HG02763 (cell line): ENCODE measurements around the gene RARRES2.
"Not testable (repeated sequence)": the region's sequence is repeated elsewhere in the genome, so short reads cannot be mapped to it uniquely, and the experiment has no call there.

Experiments
- ATAC-seq: cut with Tn5 transposase; IDR thresholded peaks from one replicate; pipeline ENCODE4 v1.9.1; 2021; ENCODE audit warnings: mild to moderate bottlenecking, moderate library complexity; ENCODE audit not compliant: unreplicated experiment

RARRES2 gene

DNA sequence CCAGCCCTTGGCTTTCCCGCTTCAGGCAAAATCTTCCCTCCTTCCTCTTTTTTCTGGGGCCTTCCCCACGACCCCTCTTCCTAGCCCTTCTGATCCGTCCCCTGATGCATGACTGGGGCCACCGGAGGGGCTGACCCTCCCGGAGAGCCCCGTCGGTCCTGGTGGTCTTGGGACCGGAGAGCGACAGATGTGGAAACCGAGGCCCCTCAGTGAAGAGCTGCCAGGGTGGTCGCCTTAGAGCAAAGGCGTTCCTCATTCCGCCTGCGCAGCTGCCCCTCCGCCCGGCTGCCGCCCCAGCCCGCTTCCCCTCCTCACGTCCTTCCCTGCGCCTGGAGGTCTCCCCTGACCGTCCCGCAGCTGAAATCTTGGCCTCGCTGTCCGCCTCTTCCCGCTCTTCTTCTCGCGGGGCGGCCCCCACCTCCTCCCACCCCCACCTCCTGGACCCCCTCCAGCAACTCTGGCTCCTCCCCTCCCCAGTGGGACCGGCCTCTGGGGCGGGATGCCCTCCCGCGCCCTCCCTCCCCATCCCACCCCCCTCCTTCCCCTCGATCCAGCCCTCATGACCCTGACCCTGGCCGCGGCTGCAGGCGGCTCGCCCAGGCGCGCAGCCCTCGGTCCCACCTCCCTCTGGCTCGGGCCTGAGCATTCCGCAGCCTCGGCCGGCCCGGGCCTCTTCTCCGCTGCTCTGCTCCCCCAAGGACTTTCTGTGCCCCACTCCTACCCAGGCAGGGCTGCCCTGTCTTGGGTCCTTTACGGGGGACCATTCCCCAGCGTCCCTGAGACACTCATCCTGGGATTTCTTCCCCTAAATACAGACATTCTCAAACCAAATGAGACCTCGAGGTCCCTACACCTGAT lies at the start of gene RARRES2:
Gene RARRES2 (minus strand): TSS at position 367 of the 858 bp plus-strand sequence. CDS start 1,020 bp downstream, outside the sequence.
- ATAC-seq = no peak

DNA sequence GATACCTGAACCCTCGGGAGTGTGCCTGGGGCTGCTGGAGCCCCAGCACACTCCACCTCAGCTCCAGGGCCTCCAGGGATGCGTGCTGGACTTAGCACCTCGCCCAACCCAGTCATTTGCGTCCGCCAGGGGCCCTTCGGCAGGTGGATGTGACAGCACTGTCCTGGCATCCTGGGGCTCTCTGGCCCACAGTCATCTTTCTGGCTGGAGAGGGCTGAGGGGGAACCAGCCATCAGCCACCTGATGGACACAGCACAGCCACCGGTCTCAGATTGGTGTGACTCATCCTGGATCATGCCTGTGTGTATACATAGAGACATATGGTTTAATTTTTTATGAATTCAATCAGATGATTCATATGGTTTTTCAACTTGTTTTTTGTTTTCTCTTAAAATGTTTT lies 48.8 kb upstream of the RARRES2 start:
- no peak for ATAC-seq

DNA sequence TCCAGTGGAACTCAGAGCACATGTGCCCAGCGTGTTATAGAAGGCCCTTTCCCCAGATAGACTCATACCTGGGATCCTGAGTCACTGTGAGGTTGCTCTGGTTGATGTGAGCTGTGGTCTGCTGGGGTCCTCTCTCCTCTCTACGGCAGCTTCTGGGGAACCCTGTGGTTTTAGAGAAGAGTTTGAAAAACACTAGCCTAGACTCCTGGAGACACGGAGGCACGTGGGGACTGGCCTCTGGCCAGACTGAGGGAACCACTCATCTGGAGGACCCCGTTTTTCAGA lies 48.0 kb upstream of the RARRES2 start:
- ATAC-seq = no peak

DNA sequence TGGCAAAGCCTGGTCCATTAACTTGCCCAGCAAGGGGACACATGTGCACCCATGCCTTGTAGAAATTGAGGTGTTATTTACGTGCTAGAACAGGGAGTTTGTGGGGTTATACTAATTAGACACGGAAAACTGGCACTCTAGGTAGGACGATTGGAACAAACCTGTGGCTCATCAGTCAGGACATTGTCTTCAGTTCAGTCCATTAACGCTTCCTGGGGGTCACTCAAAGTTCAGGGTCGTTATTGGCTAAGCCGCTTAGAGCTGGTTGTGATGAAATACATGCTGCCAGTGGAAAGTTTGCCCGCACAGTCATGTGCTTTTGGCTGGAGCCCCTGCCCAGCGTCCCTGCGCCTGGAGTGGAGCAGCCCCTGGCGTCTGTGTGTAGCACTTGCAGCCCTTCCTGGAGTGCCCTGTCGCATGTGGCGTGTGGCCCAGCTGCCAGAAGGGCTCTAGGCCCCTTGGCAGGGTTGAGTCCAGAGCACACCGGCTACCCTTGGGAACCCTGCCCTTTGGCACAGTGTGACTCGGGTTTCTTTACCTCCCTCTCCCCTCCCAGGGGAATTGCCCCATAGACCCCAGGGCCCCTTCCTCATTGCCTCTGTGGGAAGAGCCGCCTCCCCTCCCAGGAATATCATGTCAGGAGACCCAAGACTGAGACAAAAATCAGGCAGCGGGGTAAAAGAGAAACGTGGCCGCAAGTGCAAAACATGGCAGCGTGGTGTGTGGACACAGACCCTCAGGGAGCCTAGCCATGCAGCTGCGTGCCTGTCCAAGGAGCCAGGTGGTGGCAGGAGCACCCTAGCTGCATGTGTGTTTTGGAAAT lies 47.5 kb upstream of the RARRES2 start:
- no peak for ATAC-seq

DNA sequence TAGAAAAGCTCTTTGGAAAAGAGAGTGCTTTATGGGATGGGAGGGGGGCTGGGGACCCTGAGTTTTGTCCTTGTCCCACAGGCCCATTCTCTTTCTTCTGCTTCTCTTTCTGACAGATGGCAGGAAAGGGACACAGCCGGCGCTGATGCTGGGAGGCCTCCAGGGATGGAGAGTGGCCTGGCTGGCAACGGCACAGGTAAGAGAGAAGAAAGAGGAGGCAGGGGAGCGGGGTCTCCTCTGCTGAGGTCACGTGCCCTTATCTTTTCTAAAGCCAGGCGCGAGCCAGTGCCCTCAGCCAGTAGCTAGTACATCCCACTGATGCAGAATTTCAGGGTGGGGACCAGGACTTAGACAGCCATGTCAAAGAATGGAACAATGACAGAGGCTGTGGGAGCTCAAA lies 46.9 kb upstream of the RARRES2 start:
- ATAC-seq = no peak

DNA sequence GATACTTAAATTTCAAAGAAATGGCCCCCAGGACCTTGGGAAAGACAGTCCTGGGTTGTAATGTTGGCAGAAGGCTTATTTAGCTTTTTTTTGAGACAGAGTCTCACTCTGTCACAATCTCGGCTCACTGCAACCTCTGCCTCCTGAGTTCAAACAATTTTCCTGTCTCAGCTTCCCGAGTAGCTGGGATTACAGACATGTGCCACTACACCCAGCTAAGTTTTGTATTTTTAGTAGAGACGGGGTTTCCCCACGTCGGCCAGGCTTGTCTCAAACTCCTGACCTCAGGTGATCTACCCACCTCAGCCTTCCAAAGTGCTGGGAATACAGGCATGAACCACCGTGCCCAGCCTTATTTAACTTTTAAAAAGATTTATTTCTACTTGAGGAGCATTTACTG lies 44.5 kb upstream of the RARRES2 start:
- ATAC-seq = not testable (repeated sequence)

DNA sequence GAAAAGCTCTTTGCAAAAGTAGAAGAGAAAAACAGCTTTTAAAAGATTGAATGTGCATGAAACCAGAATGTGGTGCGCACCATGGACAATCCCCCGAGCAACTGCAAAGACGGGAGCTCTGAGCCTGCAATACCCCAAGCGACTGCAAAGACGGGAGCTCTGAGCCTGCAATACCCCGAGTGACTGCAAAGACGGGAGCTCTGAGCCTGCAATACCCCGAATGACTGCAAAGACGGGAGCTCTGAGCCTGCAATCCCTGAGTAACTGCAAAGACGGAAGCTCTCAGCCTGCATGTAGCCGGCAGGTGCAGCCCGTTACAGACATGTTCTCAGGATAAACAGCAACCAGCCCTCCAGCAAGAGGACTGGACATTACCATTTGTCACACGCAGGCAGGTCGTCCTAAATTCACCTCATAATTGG lies 43.9 kb upstream of the RARRES2 start:
- ATAC-seq = no peak

DNA sequence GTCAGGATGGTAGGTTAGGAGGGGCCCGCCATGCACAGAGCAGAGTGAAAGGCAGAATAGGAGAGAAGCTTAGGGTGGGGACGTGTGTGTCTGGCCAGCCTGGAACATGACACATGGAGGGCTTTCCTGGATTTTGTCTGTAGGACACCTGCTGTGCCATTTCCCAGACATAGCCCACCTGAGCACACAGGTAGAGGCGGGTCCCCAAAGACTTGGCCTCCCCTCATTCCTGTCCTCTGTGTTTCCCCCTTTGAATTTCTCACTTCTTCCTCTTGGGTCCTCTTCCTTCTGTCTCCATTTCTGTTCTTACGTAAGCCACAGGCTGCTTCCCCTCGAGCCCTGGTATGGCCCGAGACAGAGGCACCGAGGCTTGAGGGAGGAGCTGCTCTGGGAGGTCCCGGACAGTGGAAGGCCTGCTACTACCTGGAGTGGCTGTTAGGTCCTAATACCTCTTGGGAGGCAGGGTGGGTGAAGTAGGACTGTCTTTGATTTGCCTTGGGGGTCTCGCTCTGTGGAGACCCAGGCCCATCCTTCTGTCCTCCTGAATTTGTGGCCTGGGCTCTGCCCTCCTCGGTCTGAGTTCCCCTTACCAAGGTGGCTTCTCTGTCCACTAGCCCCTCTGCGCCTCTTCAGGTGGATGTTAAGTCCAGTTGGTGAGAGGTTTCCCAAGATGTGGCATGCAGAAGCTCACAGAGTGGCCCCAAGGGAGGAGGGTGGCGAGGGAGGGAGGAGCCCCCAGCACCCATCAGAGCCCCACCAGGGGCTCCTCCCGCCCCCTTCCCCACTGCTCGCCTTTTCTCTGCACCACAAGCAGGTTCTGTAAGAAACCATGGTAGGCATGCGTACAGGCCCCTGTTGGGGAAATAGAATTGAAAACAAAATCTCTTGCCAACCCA lies 43.2 kb upstream of the RARRES2 start:
- no peak for ATAC-seq

DNA sequence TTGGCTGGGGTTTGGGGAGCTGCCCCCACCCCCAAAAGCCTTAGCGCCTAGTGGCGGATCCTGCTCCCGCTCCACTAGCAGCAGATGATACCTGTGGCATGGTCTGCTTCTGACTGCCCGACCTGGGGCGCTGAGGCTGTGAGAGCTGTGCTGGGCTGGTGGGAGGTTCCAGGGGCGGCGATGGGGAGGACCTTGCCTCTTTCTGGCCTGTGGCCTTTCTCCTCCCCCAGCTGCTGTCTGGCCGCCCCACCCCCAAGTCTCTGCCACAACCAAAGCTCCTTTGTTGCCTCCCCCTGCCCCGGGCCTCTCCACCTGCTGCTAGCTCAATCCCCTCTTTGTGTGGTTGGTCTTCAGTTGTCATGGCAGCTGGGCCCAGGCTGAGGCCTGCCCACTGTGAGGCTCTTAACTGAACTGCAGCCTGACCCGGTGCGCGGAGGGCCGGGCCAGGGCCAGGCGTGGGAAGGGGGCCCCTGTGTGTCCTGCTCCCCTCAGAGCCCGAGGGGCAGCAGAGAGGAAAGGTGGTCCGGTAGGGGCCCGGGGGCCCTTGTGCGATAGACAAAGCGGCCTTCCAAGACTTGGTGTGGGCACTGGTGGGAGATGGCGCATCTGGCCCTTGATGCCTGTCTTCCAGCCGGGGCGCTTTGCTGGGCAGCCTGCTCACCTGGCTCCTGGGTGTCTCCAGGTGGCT lies 42.4 kb upstream of the RARRES2 start:
- no peak for ATAC-seq

DNA sequence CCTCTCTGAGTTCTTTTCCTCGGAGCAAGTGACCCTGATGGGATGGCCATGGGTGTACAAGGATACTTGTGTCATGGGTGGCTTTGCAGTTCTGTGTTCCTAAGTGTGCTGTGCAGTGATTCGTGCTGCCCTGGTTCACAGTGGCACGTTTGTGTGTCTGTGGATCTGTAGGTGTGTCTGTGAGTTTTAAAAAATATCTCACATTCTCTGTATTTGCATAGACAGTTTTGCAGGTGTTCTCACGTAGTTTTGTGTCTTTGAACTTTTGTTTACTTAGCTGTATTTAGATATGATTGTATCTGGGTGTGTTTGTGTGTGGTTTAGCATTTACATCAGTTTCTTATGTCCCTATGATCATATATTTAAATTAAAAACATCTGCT lies 41.4 kb upstream of the RARRES2 start:
- no peak for ATAC-seq

DNA sequence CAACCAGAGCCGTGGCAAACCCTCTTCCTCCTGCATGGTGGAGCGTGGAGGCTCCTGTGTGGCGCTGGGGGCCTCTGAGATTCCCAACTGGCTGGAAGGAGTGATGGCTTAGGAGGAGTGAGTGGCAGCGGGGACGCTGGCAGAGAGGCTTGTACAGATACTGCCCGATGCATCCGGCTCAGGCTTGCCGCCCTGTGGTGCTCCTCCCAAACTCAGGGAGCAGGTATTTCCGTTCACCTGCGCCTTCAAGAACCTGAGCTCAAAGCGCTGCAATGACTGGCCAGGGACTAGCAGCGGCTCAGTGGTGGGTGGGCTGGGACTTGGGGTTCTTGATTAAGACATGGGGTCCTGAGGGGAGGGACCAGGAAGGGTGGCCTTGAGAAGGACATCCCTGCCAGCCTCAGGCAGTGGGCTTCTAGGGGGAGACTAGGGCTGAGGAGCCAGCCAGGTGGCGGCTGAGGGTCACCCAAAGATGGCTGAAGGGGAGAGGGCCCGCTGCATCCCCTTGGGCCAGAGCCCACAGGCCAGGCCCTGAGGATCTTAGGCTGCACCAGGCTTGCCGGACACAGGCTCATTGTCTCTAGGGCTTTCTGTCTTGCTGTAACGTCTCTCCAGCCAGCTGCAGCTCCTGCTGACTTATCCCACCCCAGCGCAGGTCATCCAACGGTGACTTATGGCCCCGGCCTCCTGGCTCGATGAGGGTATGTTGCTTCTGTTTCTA lies 40.9 kb upstream of the RARRES2 start:
- no peak for ATAC-seq

DNA sequence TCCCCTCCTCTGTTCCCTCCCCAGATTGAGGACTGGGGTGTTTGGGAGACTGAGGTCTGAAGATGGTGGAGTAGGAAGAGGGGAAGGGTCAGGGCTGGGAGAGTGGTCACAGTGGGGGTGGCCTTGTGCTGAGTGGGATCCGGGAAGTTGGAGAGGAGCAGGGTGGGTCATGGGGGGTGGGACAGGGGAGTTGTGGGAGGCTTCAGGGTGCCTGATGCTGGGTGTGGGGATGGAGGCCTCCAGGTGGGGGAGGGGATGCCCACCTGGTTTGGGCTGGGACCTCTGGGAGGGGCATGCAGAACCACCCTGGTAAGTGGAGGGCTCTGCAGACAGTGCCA lies 40.3 kb upstream of the RARRES2 start:
- no peak for ATAC-seq

DNA sequence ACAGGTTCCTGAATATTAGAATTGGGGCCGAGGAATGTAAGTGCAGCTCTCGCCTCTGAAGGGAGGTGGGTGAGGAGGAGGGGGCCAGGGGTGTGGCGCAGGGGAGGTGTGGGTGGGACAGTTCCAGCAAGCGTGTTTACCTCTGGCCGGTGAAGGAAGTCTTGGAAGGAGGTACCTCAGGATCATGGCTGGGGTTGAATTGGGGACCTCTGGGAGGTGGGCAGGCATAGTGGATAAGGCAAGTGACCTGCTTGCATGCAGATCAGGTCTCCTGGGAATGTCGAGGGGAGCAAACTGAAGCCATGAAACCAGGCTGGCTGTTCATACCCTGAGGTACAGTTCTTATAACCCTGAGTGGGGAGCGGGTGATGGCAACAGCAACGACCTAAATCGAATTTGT lies 39.7 kb upstream of the RARRES2 start:
- ATAC-seq = no peak

DNA sequence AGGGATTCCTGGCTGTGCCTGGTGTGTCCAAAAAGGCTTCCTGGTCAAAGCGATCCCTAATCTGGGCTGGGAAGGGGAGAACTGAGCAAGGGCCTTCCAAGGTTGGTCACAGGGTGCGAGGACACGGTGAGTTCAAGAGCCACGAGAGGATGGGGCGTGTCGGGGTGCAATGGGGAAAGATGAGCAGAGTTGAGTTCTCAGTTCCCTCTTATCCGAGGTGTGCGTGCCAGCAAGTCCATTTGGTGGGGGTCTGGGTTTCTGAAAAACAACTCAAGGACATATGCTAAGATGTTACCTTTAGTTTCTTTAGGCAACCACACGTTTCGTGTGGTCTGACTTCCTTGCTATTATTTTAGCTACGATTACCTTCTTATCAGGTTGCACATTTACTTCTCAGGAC lies 39.0 kb upstream of the RARRES2 start:
- no peak for ATAC-seq

DNA sequence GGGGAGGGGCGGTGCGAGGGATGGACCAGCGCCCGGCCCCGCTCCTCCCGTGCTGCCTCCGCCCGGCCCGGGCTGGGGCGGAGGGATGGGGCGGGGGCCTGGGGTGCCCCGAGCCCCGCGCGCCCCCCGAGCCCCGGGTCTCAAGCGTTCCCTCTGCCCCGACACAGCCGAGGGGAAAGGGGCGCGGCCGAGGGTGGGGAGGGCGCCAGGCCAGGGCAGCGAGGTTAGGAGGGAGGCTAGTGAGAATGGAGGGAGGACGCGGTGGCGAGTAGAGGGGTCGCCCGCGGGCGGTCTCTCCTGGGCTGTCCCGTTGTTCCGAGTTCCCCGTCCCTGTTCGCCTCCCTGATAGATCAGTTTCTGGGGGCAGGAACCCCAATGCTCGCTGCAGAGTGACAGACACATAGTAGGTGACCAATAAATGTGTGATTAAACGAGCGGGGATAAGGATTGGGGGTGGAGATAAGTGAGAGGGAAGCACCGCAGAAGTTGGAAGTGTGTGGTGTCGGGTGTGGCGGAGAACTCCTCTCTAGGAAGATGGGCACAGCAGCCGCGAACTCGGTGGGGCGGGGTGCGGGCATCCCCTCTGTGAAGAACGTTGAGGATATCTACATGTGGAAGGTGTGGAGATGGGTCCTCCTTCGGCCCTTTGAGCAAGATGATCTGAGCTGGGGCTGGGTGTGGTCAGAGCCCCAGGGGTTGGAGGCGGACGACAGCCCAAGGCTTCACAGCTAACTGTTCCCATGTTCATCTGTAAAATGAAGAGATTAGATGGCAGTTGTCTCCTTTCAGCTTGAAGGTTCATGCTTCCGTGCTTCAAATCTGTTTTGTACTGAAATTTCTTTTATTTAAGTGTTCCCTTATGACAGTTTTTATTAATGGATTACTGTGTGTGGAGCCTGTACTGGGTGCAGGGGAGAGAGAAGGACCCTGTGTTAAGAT lies 38.3 kb upstream of the RARRES2 start:
- no peak for ATAC-seq

DNA sequence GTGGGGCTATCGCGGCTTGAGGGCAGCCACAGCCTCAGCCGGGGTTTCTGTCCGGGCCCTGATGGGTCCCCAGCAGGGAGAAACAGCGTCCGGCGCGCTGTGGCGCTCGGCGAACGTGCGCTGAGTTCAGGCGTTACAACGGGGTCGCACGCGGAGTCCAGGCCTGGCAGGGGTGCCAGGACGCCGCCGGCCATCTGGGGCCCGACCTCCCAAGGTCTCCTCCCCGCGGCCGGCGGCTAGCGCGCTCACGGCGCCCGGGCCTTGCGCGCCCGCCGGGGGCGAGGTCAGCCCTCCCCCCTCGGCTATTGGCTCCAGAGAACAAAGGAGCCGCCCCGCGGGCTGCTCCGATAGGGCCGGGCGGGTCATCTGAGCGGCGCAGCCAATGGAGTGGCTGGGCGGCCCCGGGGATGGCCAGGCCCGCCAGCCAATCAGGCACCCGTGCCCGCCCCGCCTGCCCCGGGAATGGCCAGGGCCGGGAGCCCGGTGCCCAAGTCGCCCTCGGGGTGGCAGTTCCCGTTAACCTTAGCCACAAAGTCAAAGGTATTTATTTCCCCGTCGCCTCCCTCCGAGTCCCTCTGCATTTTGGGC lies 37.5 kb upstream of the RARRES2 start, which contains the start of gene ZNF775:
Gene ZNF775 (plus strand): TSS at position 478 of the 588 bp plus-strand sequence. CDS start 9,141 bp downstream, outside the sequence.
- peak; percentile 71 for ATAC-seq

DNA sequence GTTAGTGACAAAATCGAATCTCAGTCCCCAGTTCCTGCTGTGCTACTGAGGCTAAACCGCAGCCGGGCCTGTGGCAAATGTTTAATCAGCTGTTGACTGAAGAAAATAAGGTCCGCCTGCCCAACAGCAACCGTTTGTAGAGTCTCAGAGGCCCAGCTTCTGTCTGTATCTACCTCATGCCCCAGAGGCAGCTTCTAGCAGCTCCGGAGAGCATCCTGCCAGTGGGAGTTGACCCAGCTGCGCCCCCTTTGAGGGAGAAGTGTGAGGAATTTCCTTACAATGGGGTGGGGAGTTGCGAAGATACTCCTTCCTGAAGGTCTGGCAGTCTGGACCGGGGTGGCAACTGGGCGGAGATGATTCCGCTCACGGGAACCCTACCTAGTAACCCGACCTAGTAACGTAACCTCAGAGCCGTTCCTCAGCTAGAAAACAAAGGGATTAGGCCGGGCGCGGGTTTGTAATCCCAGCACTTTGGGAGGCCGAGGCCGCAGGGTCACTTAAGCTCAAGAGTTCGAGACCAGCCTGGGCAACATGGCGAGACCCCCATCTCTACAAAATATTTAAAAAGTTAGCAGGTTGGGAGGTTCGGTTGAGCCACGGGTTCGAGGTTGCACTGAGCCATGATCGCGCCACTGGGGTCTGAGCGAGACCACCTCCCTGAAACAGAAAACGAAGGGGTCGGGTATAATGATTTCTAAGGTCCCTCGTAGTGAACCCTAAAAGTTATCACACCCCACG lies 36.9 kb upstream of the RARRES2 start:
- no peak for ATAC-seq

DNA sequence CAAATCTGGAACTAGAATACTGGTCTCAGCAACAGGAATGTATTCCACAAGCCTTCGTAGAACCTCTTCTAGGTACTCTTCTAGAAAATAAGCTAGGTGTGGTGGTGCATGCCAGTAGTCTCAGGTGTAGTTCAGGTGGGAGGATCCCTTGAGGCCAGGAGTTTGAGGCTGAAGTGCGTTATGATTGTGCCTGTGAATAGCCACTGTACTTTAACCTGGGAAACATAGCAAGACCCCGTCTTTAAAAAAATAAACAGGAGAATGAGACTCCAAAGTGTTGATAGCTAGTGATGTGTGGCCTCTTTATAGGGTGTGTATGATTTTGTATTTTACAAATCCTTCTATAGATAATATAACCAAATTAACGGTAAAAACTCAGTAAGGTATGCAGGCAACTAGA lies 36.2 kb upstream of the RARRES2 start:
- ATAC-seq = no peak
